ENCODE results near the gene ANXA8.
"Not testable (repeated sequence)": the region's sequence is repeated elsewhere in the genome, so short reads cannot be mapped to it uniquely, and the experiment has no call there.

Gene ANXA8

GRCh38 chr10:47465216-47465917 is 18.5 kb downstream of the ANXA8 start:
- DNase-seq (ENCODE audit: insufficient read length, low spot score); FAIRE-seq: not testable (repeated sequence)

- FAIRE-seq; DNase-seq (ENCODE audit: insufficient read length, low spot score): not testable (repeated sequence)
Measured at GRCh38 chr10:47462577-47463358, 21.1 kb downstream of the ANXA8 start.

- DNase-seq (ENCODE audit: insufficient read length, low spot score), result not testable (repeated sequence)
Measured at GRCh38 chr10:47461261-47461687, 22.6 kb downstream of the ANXA8 start.

GRCh38 chr10:47458466-47459154 is 25.3 kb downstream of the ANXA8 start:
- DNase-seq (ENCODE audit: insufficient read length, low spot score), result no peak
- FAIRE-seq, result no peak

More at GRCh38 chr10:47461261-47461687, 22.6 kb downstream of the ANXA8 start:
- not testable (repeated sequence) for FAIRE-seq

- FAIRE-seq, result no peak
- DNase-seq (ENCODE audit: insufficient read length, low spot score), result no peak
Measured at GRCh38 chr10:47457826-47458225, 26.1 kb downstream of the ANXA8 start.

GRCh38 chr10:47457528-47457820 is 26.4 kb downstream of the ANXA8 start:
- DNase-seq (ENCODE audit: insufficient read length, low spot score) (no peak), FAIRE-seq (no peak)

- DNase-seq (ENCODE audit: insufficient read length, low spot score) (no peak), FAIRE-seq (no peak)
Measured at GRCh38 chr10:47456794-47457527, 27.0 kb downstream of the ANXA8 start.

GRCh38 chr10:47456079-47456785 is 27.7 kb downstream of the ANXA8 start:
- DNase-seq (ENCODE audit: insufficient read length, low spot score) (no peak), FAIRE-seq (no peak)

GRCh38 chr10:47455350-47456078 is 28.4 kb downstream of the ANXA8 start:
- not testable (repeated sequence) for FAIRE-seq; DNase-seq (ENCODE audit: insufficient read length, low spot score)

- FAIRE-seq (no peak), DNase-seq (ENCODE audit: insufficient read length, low spot score) (no peak)
Measured at GRCh38 chr10:47454780-47455058, 29.2 kb downstream of the ANXA8 start.

- FAIRE-seq (no peak), DNase-seq (ENCODE audit: insufficient read length, low spot score) (no peak)
Measured at GRCh38 chr10:47454008-47454779, 29.7 kb downstream of the ANXA8 start.

GRCh38 chr10:47453141-47454007 is 30.5 kb downstream of the ANXA8 start:
- DNase-seq (ENCODE audit: insufficient read length, low spot score), result no peak
- no peak for FAIRE-seq

- FAIRE-seq (no peak), DNase-seq (ENCODE audit: insufficient read length, low spot score) (no peak)
Measured at GRCh38 chr10:47452495-47453140, 31.3 kb downstream of the ANXA8 start.

GRCh38 chr10:47451998-47452494 is 31.9 kb downstream of the ANXA8 start:
- DNase-seq (ENCODE audit: insufficient read length, low spot score), result no peak
- no peak for FAIRE-seq

GRCh38 chr10:47451273-47451997 is 32.5 kb downstream of the ANXA8 start:
- FAIRE-seq (no peak), DNase-seq (ENCODE audit: insufficient read length, low spot score) (no peak)

GRCh38 chr10:47450442-47450841 is 33.5 kb downstream of the ANXA8 start:
- FAIRE-seq, result no peak

GRCh38 chr10:47449979-47450378 is 33.9 kb downstream of the ANXA8 start:
- DNase-seq (ENCODE audit: insufficient read length, low spot score) (no peak), FAIRE-seq (no peak)

More at GRCh38 chr10:47450442-47450841, 33.5 kb downstream of the ANXA8 start:
- DNase-seq (ENCODE audit: insufficient read length, low spot score), result no peak

All from HTR-8/SVneo (cell line).